Activated T-helper 1 cell treated with anti-CD3 and anti-CD28 coated beads, Interleukin-2, amount 50 U/mL, for 16 hours (primary cell): ENCODE measurements around the gene GRID1.
"Not testable (repeated sequence)": the region's sequence is repeated elsewhere in the genome, so short reads cannot be mapped to it uniquely, and the experiment has no call there.

Experiments used
- DNase-seq, 2 donors: peaks; one replicate each; pipeline ENCODE4 v3.0.0-alpha.2; 2020; ENCODE audit warnings: low read depth in 1 of 2, low spot score in 1 of 2

The GRID1 gene

GRCh38 chr10:86194684-86195083 is 171.9 kb downstream of the GRID1 start:
- no peak for DNase-seq

- DNase-seq = no peak
Observed at GRCh38 chr10:86193841-86194240, 172.8 kb downstream of the GRID1 start.

- no peak for DNase-seq
Observed at GRCh38 chr10:86192691-86193090, 173.9 kb downstream of the GRID1 start.

- DNase-seq = no peak
Observed at GRCh38 chr10:86192147-86192546, 174.4 kb downstream of the GRID1 start.

GRCh38 chr10:86191686-86192085 is 174.9 kb downstream of the GRID1 start:
- no peak for DNase-seq

GRCh38 chr10:86191166-86191565 is 175.4 kb downstream of the GRID1 start:
- DNase-seq = no peak

- no peak for DNase-seq
Observed at GRCh38 chr10:86190291-86190690, 176.3 kb downstream of the GRID1 start.

- DNase-seq = no peak
Observed at GRCh38 chr10:86189891-86190290, 176.7 kb downstream of the GRID1 start.

GRCh38 chr10:86188796-86189558 is 177.6 kb downstream of the GRID1 start:
- no peak for DNase-seq

GRCh38 chr10:86188326-86188725 is 178.3 kb downstream of the GRID1 start:
- no peak for DNase-seq

GRCh38 chr10:86187499-86188239 is 178.9 kb downstream of the GRID1 start:
- DNase-seq = no peak

GRCh38 chr10:86186633-86187032 is 180.0 kb downstream of the GRID1 start:
- no peak for DNase-seq

GRCh38 chr10:86182595-86182994 is 184.0 kb downstream of the GRID1 start:
- no peak for DNase-seq

GRCh38 chr10:86182150-86182549 is 184.4 kb downstream of the GRID1 start:
- DNase-seq = no peak

- no peak for DNase-seq
Observed at GRCh38 chr10:86180861-86181260, 185.7 kb downstream of the GRID1 start.

- no peak for DNase-seq
Observed at GRCh38 chr10:86179961-86180360, 186.6 kb downstream of the GRID1 start.

GRCh38 chr10:86179153-86179524 is 187.5 kb downstream of the GRID1 start:
- DNase-seq = no peak

- DNase-seq = no peak
Observed at GRCh38 chr10:86178401-86179152, 188.0 kb downstream of the GRID1 start.

GRCh38 chr10:86177537-86178155 is 188.9 kb downstream of the GRID1 start:
- no peak for DNase-seq

- no peak for DNase-seq
Observed at GRCh38 chr10:86176850-86177536, 189.6 kb downstream of the GRID1 start.

- DNase-seq = not testable (repeated sequence)
Observed at GRCh38 chr10:86175476-86175875, 191.1 kb downstream of the GRID1 start.
